Measurements from ENCODE around the gene HDLBP. TPM values are rescaled to one million over a fixed set of nuclear protein-coding genes. Genes with fewer than 3 reads are reported as not detected.

HDLBP gene
- total and polyA plus RNA-seq, 2 experiments from 2014 or later, result 230 to 306 TPM

DNA sequence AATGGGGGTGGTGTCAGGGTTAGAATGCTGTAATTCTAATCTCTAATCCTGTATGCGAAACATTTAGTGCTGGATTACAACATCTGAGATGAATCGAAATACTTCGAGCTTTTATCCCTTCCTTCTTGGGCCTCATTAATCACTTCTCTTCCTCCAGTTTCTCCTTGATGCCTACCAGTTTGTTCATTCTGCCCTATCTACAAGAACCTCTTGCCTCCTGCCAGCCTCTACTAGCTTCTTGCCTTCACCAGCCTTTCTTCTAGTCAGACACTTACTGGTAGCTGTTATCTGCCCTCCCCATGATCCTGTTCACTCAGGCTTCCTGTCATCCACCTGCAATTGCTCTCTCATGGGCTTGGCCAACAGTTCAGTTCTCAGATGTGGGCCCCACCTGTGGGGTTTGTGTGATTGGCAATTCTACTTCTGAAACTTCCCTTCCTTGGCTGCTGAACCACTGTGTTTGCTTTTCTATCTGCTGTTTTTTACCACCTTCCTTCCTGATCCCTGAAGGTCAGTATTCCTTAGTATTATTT, 25.2 kb upstream of the HDLBP start:
- peaks cover 63% of the 10 kb centered on the region for H4K20me1 ChIP-seq (replicated peaks; ENCODE audit: insufficient read depth)
- no peak overlapping the region for H3K4me2 ChIP-seq
- H3K27me3 ChIP-seq (ENCODE audit: insufficient read depth), result no peaks in the 10 kb centered on the region
- H3K4me3 Mint-ChIP-seq, result no peak overlapping the region
- H3K9me2 ChIP-seq (ENCODE audit: insufficient read depth), result no peaks in the 10 kb centered on the region
- TF ChIP-seq STAT1 (IDR thresholded peaks at IDR 0.05; ENCODE audit: unreplicated experiment) (no peak), ZNF331 (CRISPR knock-in tag; IDR thresholded peaks at IDR 0.05; ENCODE audit: low read depth) (no peak), POLR2AphosphoS5 (IDR thresholded peaks at IDR 0.05; ENCODE audit: low read depth) (no peak), CREB1 (CRISPR knock-in tag; IDR thresholded peaks at IDR 0.05; ENCODE audit: low read depth) (no peak)
- H3K27ac Mint-ChIP-seq, result no peak overlapping the region
- H3K36me3 ChIP-seq (ENCODE audit: insufficient read depth), result peaks cover 82% of the 10 kb centered on the region
- H3K4me1 Mint-ChIP-seq, result peaks cover 6% of the 10 kb centered on the region; the same call in 2 of the 3 replicates
- no peak overlapping the region for H3K4me3 ChIP-seq
- ATAC-seq (no peak), DNase-seq (ENCODE audit: low spot score) (no peak)
- 0 out of 2 replicates have a peak, but pooled peaks cover 5% of the 10 kb centered on the region for H3F3A ChIP-seq (replicated peaks; ENCODE audit: low read depth)
- H3K9me3 Mint-ChIP-seq, result no peaks in the 10 kb centered on the region
- H3K27ac ChIP-seq (ENCODE audit: low read depth), result no peak overlapping the region; the same call in 1 of the 2 replicates
- no peaks in the 10 kb centered on the region; the same call in 1 of the 2 replicates for H3K4me1 ChIP-seq (ENCODE audit: insufficient read depth)
- H3K27me3 Mint-ChIP-seq (ENCODE audit: insufficient read depth, low read depth, poor library complexity), result peaks cover 1% of the 10 kb centered on the region
- peaks cover 88% of the 10 kb centered on the region for H3K36me3 Mint-ChIP-seq (ENCODE audit: low read depth)
- no peak overlapping the region for H2AFZ ChIP-seq
- peaks cover 35% of the 10 kb centered on the region for H3K79me2 ChIP-seq (replicated peaks; ENCODE audit: insufficient read depth)

DNA sequence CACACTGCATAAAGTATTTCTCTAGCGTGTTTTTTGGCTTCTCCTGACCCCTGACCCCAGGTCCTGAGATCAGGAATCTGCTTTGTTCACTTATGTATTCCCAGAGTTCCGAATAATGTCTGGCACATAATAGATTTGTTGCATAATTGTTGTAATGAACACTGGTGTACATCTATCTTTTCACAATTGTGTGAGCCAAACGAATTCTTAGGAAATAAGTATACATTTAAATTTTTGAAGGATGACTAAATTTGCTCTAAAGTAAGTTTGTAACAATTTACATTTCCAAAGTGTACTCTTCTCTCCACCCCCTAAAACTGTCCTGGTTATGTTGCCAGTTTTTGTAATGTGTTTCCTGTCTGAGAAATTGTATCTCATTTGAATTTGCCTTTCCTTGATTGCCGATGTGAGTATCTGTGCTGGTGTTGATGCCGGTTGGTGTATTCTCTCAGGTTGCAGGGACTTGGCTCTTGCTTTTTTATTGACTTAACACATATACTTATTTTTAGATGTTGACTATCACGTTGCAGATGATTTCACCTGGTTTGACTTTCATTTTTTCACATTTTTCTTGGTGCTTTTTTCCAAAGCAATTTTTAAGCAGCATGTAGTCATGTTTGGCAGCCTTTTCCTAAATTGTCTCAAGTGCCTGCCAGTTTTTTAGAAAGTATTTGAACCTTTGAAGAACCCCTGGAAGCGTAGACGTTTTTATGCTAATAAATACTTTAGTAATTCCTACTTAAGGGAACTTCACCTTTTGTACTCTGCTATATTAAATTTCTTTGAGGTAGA, 24.6 kb upstream of the HDLBP start:
- H4K20me1 ChIP-seq (replicated peaks; ENCODE audit: insufficient read depth), result peaks cover 65% of the 10 kb centered on the region
- H3K27me3 ChIP-seq (ENCODE audit: insufficient read depth), result no peaks in the 10 kb centered on the region
- 0 out of 2 replicates have a peak, but pooled peaks cover 7% of the 10 kb centered on the region for H3F3A ChIP-seq (replicated peaks; ENCODE audit: low read depth)
- Mint-ChIP-seq H3K9me3 (no peaks in the 10 kb centered on the region), H3K4me1 (peaks cover 6% of the 10 kb centered on the region; the same call in 2 of the 3 replicates), H3K27me3 (ENCODE audit: insufficient read depth, low read depth, poor library complexity) (peaks cover 1% of the 10 kb centered on the region), H3K36me3 (ENCODE audit: low read depth) (peaks cover 87% of the 10 kb centered on the region), H3K27ac (no peak overlapping the region), H3K4me3 (no peak overlapping the region)
- H3K4me3 ChIP-seq, result no peak overlapping the region
- DNase-seq (ENCODE audit: low spot score) (no peak), ATAC-seq (no peak)
- no peak overlapping the region for H3K27ac ChIP-seq (ENCODE audit: low read depth)
- no peaks in the 10 kb centered on the region for H3K9me2 ChIP-seq (ENCODE audit: insufficient read depth)
- H2AFZ ChIP-seq, result no peak overlapping the region
- H3K4me2 ChIP-seq, result no peak overlapping the region
- H3K4me1 ChIP-seq (ENCODE audit: insufficient read depth), result no peaks in the 10 kb centered on the region; the same call in 1 of the 2 replicates
- H3K79me2 ChIP-seq (replicated peaks; ENCODE audit: insufficient read depth), result peaks cover 42% of the 10 kb centered on the region
- H3K36me3 ChIP-seq (ENCODE audit: insufficient read depth), result peaks cover 82% of the 10 kb centered on the region
- TF ChIP-seq JUNB (IDR thresholded peaks at IDR 0.05; ENCODE audit: unreplicated experiment) (no peak), CREB1 (CRISPR knock-in tag; IDR thresholded peaks at IDR 0.05; ENCODE audit: low read depth) (no peak), EZH2 (IDR thresholded peaks at IDR 0.05; ENCODE audit: low read depth, unreplicated experiment) (no peak), ZNF114 (CRISPR knock-in tag; IDR thresholded peaks at IDR 0.05) (no peak), CTCF (conservative IDR thresholded peaks at IDR 0.05; ENCODE audit: low read depth in 2 of 2) (no peak), STAT1 (IDR thresholded peaks at IDR 0.05; ENCODE audit: unreplicated experiment) (no peak), EZH2phosphoT487 (IDR thresholded peaks at IDR 0.05; ENCODE audit: unreplicated experiment) (no peak)
- TF ChIP-seq, protein P1, sequence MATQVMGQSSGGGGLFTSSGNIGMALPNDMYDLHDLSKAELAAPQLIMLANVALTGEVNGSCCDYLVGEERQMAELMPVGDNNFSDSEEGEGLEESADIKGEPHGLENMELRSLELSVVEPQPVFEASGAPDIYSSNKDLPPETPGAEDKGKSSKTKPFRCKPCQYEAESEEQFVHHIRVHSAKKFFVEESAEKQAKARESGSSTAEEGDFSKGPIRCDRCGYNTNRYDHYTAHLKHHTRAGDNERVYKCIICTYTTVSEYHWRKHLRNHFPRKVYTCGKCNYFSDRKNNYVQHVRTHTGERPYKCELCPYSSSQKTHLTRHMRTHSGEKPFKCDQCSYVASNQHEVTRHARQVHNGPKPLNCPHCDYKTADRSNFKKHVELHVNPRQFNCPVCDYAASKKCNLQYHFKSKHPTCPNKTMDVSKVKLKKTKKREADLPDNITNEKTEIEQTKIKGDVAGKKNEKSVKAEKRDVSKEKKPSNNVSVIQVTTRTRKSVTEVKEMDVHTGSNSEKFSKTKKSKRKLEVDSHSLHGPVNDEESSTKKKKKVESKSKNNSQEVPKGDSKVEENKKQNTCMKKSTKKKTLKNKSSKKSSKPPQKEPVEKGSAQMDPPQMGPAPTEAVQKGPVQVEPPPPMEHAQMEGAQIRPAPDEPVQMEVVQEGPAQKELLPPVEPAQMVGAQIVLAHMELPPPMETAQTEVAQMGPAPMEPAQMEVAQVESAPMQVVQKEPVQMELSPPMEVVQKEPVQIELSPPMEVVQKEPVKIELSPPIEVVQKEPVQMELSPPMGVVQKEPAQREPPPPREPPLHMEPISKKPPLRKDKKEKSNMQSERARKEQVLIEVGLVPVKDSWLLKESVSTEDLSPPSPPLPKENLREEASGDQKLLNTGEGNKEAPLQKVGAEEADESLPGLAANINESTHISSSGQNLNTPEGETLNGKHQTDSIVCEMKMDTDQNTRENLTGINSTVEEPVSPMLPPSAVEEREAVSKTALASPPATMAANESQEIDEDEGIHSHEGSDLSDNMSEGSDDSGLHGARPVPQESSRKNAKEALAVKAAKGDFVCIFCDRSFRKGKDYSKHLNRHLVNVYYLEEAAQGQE (IDR thresholded peaks at IDR 0.05; ENCODE audit: unreplicated experiment), result no peak
- TF ChIP-seq, protein P2, sequence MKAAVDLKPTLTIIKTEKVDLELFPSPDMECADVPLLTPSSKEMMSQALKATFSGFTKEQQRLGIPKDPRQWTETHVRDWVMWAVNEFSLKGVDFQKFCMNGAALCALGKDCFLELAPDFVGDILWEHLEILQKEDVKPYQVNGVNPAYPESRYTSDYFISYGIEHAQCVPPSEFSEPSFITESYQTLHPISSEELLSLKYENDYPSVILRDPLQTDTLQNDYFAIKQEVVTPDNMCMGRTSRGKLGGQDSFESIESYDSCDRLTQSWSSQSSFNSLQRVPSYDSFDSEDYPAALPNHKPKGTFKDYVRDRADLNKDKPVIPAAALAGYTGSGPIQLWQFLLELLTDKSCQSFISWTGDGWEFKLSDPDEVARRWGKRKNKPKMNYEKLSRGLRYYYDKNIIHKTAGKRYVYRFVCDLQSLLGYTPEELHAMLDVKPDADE (IDR thresholded peaks at IDR 0.05), result no peak
